ENCODE measurements around the gene LHX1.

DNA sequence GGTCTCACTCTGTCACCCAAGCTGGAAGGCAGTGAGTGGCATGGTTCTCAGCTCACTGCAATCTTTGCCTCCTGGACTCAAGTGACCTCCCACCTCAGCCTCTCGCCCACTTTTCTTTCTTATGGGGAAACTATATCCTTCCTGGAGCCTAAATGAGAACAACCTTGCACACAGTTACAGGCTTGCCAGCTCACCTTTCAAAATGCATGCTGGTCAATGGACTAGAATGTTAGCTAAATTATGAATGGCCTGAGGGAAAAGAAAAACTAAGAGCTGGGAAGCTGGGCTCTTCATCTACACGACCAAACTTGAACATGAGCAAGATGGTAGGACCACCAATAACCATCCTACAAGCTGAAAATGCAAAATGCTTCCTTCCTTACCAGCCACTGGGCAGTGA lies 10.6 kb upstream of the LHX1 start:
- TF ChIP-seq POLR2A (IDR thresholded peaks at IDR 0.05) = no peak
- TF ChIP-seq, protein P1, sequence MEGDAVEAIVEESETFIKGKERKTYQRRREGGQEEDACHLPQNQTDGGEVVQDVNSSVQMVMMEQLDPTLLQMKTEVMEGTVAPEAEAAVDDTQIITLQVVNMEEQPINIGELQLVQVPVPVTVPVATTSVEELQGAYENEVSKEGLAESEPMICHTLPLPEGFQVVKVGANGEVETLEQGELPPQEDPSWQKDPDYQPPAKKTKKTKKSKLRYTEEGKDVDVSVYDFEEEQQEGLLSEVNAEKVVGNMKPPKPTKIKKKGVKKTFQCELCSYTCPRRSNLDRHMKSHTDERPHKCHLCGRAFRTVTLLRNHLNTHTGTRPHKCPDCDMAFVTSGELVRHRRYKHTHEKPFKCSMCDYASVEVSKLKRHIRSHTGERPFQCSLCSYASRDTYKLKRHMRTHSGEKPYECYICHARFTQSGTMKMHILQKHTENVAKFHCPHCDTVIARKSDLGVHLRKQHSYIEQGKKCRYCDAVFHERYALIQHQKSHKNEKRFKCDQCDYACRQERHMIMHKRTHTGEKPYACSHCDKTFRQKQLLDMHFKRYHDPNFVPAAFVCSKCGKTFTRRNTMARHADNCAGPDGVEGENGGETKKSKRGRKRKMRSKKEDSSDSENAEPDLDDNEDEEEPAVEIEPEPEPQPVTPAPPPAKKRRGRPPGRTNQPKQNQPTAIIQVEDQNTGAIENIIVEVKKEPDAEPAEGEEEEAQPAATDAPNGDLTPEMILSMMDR (IDR thresholded peaks at IDR 0.05) = no peak
